Epithelial cell of proximal tubule (primary cell): ENCODE results near the gene HOXB8. TPM values are rescaled to one million over a fixed set of nuclear protein-coding genes. Genes with fewer than 3 reads are reported as not detected.

Experiments used
- DNase-seq: peaks from one replicate; pipeline ENCODE4 v3.0.0-alpha.2; 2011; ENCODE audit warnings: low read depth
- H3K4me3 ChIP-seq: 2 replicates; pipeline ENCODE4 v1.5.1; 2011; ENCODE audit warnings: low read depth, mild to moderate bottlenecking, low read length
- total RNA-seq: library from RNA; depleted of rRNA; stranded (reverse); fragments of >200 nt; gene quantifications from 2 replicates; pipeline ENCODE4 v1.2.3, GENCODE V29; 2015
- TF ChIP-seq, protein P1 (sequence below): conservative IDR thresholded peaks from 2 replicates; pipeline ENCODE4 v1.5.1; 2012; ENCODE audit warnings: low read depth, mild to moderate bottlenecking, low read length

The HOXB8 gene
- total RNA-seq, 1 donor from 2014 or later, result 12.7 TPM

DNA sequence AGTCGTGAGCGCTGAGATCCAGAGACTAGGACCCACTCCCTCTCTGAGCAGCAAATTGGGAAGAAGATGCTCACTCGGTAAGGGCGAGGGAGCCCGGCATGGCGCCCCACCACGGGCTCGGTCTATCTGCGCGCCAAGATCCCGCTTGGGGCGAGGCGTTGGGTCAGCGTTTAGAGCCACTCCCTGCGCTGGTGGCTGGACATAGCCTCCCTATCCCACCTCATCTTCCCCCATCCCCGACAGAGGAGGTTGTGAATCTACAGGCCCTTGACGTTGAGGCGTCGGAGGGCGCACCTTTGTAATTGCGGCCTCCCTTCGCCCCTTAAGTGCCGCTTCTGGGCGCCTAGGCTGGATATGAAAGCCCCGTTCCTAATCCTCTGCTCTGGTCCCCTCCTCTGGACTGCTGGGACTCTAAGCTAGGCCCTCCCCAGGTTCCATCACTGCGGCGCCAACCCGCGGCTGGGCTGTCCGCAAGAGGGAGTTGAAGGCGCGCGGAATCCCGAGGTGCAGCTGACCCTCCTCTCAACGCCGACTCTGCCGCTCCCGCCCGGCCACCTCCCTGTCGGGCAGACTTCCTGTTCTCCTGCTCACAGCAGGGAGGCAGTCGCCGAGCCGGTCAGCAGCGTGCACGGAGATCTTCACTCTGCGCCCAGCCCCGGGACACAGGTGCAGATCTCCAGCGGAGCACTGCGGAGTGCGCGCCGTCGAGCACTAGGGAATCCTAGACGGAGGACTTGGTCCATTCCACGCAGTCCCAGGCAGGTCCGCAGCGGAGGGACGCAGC is 27.2 kb upstream of the HOXB8 start:
- DNase-seq, result no peak
- TF ChIP-seq, protein P1, sequence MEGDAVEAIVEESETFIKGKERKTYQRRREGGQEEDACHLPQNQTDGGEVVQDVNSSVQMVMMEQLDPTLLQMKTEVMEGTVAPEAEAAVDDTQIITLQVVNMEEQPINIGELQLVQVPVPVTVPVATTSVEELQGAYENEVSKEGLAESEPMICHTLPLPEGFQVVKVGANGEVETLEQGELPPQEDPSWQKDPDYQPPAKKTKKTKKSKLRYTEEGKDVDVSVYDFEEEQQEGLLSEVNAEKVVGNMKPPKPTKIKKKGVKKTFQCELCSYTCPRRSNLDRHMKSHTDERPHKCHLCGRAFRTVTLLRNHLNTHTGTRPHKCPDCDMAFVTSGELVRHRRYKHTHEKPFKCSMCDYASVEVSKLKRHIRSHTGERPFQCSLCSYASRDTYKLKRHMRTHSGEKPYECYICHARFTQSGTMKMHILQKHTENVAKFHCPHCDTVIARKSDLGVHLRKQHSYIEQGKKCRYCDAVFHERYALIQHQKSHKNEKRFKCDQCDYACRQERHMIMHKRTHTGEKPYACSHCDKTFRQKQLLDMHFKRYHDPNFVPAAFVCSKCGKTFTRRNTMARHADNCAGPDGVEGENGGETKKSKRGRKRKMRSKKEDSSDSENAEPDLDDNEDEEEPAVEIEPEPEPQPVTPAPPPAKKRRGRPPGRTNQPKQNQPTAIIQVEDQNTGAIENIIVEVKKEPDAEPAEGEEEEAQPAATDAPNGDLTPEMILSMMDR, result no peak
- H3K4me3 ChIP-seq, result no peak overlapping the region

DNA sequence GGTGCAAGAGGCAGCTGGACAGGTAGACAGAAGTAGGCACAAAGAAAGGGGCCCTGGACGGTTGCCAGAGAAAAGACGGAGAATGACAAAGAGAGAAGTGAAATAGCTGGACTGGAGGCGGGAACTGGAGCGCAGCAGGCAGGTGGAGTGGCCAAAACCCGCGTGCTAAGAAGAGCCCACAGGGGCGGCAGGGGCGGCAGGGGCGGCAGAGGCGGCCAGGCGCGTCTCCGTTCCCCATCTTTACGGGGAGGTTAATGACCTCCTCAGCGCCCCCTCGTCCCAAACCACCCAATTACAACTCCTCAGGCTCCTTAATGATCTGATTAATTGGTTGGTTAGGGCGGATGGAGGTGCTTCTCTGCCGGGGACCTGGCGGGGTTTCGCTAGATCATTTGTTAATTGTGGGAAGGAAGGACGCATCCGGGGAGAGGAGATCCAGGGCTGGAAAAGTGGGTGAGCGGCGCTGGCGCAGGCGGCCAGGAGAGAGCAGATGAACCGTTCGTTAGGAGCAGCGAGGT is 26.5 kb upstream of the HOXB8 start:
- no peak overlapping the region for H3K4me3 ChIP-seq
- no peak for DNase-seq
- TF ChIP-seq, protein P1, result no peak

DNA sequence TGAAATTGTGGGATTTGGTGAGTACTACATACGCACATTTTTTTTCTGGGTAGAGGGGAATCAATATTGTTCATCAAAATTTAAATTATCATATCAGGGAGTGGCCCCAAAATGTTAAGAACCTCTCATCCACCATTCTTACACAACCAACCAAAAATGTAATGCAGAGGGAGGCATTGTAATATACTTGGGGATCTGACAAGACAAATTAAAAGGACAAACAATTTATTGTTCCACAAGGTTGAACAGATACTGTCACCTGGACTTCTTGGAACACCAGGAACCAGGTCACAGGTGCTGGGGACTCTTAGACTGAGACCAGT is 25.7 kb upstream of the HOXB8 start:
- no peak overlapping the region for H3K4me3 ChIP-seq
- TF ChIP-seq, protein P1, result no peak
- no peak for DNase-seq

DNA sequence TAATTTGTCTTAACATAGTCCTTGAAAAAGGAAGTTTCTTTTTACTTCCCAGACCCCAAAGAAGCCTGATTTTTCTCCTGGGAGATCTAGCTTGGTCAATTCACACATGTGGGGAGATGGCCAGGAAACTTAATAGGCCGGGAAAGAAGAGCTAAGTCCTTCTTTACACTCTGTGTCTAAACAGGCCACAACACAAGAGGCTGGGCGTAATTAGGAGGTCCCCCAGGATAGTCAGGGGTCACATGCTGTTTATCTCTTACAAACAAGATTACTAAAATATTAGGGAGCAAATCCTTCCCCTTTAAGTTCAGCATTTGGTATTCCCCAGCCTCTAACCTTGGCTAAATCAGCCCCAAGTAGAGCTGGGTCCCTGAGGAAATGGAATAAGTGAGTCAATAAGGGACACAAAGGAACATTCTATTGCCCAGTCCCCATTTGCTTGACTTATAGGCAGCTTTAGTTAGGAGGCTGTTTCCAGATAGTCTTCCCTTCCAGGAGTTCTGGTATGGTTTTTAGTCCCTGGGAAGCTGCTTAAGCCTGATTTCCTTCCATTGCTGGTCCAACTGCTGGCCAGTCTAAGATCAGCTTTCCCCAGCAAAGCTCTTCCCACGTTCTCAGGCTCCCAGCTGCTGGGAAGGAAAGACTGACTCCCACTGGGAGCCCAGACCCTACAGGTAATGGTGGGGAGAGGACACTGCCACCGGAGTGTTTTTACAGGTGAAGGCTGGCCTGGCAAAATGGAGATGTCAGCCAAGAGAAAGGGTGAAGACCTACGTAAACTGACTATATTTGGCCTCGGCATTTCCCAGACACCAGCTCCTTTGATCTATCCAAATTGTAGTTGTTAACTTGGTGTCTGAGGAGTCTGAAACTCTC is 25.1 kb upstream of the HOXB8 start:
- TF ChIP-seq, protein P1, result no peak
- no peak for DNase-seq
- no peak overlapping the region for H3K4me3 ChIP-seq

DNA sequence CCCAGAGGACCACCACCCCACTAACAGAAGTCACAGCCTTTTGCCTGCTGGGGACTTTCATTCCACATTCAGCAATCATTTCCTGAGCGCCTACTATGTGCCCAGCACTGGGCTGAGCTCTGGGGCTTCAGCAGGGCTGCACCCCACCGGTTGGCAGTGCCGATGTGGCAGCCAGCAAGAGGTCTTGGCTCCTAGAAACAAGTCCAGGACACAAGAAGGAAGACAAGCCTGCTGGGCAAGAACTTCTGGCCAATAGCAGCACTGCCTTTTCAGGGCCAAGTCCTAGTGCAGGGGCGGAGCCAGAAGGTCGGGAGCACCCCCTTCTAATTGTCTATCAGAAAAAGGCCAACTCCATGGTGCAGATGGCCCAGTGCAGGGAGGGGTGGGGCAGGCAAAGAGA is 24.0 kb upstream of the HOXB8 start:
- DNase-seq, result no peak
- TF ChIP-seq, protein P1, result no peak
- H3K4me3 ChIP-seq, result no peak overlapping the region

DNA sequence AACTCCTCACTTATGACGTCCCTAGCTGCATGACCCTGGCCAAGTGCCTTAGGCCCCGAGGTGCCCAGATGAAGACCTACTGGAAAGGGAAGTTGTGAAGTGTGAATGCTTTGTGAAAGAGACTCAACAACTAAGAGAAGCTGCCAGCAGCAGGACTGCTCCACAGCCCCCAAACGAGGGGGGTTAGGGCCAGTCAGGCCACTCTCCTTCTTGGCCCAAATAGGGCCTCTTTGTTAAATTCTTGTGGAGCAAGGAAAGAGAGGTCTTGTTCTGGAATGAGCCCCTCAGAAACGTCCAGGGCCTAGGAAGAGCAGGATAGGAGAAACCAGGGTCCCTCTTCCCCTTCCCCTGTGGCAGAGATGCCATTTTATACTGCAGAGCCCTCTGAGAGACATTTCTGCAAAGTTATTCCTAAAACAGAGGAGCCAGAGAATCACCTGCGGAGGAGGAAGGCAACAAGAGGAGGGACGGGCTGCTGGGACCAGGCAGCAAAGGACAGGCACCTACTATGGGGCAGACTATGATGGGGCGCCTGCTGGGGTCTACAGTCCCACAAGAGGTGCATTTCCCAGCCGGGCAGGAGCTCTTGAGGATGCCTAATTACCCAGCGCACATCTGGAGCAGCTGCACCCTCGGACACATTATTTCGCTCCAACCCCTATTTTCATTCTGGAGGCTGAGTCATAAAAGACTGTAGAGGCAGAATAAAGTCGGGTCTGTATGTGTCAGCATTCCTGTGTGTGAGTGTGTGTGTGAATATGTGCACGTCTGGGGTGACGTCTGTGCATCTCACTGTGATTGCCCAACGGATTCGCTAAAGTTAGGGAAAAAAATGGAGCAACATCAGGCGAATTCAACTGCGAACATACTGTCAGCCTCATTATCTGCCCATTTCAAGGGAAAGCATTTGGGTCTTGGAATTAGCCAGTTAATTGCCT is 22.5 kb upstream of the HOXB8 start:
- TF ChIP-seq, protein P1, result no peak
- no peak overlapping the region for H3K4me3 ChIP-seq
- no peak for DNase-seq
